Measurements from ENCODE around the gene WDR49.

- TF ChIP-seq, protein P1, sequence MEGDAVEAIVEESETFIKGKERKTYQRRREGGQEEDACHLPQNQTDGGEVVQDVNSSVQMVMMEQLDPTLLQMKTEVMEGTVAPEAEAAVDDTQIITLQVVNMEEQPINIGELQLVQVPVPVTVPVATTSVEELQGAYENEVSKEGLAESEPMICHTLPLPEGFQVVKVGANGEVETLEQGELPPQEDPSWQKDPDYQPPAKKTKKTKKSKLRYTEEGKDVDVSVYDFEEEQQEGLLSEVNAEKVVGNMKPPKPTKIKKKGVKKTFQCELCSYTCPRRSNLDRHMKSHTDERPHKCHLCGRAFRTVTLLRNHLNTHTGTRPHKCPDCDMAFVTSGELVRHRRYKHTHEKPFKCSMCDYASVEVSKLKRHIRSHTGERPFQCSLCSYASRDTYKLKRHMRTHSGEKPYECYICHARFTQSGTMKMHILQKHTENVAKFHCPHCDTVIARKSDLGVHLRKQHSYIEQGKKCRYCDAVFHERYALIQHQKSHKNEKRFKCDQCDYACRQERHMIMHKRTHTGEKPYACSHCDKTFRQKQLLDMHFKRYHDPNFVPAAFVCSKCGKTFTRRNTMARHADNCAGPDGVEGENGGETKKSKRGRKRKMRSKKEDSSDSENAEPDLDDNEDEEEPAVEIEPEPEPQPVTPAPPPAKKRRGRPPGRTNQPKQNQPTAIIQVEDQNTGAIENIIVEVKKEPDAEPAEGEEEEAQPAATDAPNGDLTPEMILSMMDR (IDR thresholded peaks at IDR 0.05): no peak
- TF ChIP-seq POLR2A (IDR thresholded peaks at IDR 0.05) (no peak), POLR2AphosphoS5 (IDR thresholded peaks at IDR 0.05) (no peak)
Observed at GRCh38 chr3:167450195-167450594, 203.5 kb downstream of the WDR49 start.
